Kidney (tissue), 14 donors: ENCODE data around the gene DLG2. TPM values are rescaled to one million over a fixed set of nuclear protein-coding genes. Genes with fewer than 3 reads are reported as not detected.

Source experiments
- DNase-seq, 5 donors: peaks; one replicate each; pipeline ENCODE4 v3.0.0-alpha.2; 2013 to 2020
- FAIRE-seq: peaks from 2 replicates; lab custom pipeline; 2012; peaks lifted over from hg19 to GRCh38; lab: Jason Lieb, UNC
- H3K27ac ChIP-seq, 2 donors: one replicate each; pipeline ENCODE4 v1.7.0; 2013; ENCODE audit warnings: low read depth in 2 of 2, low read length in 2 of 2, inconsistent platforms in 1 of 2
- H3K27me3 ChIP-seq: one replicate; pipeline ENCODE4 v1.7.1; 2013; ENCODE audit warnings: low read length, inconsistent platforms; ENCODE audit not compliant: control insufficient read depth, insufficient read depth
- H3K36me3 ChIP-seq, 3 donors: one replicate each; pipeline versions ENCODE4 v1.7.0 to v1.7.1; 2013; ENCODE audit warnings: low read length in 3 of 3, control low read depth in 1 of 3, inconsistent platforms in 1 of 3; ENCODE audit not compliant: insufficient read depth in 3 of 3, control insufficient read depth in 2 of 3
- H3K4me1 ChIP-seq, 3 donors: one replicate each; pipeline versions ENCODE4 v1.7.0 to v1.7.1; 2013; ENCODE audit warnings: low read length in 3 of 3, inconsistent platforms in 1 of 3, low read depth in 1 of 3; ENCODE audit not compliant: control insufficient read depth in 2 of 3, insufficient read depth in 2 of 3
- H3K4me3 ChIP-seq, 3 donors: one replicate each; pipeline versions ENCODE4 v1.7.0 to v1.8.1; 2013; ENCODE audit warnings: low read length in 3 of 3, control low read depth in 1 of 3, inconsistent platforms in 1 of 3
- H3K9ac ChIP-seq, 3 donors: one replicate each; pipeline versions ENCODE4 v1.7.0 to v1.7.1; 2013; ENCODE audit warnings: low read length in 3 of 3, control low read depth in 1 of 3, inconsistent platforms in 1 of 3
- H3K9me3 ChIP-seq, 3 donors: one replicate each; pipeline versions ENCODE4 v1.7.0 to v1.7.1; 2013; ENCODE audit warnings: low read length in 3 of 3, control low read depth in 1 of 3, inconsistent platforms in 1 of 3; ENCODE audit not compliant: control insufficient read depth in 2 of 3, insufficient read depth in 1 of 3
- CTCF ChIP-seq: IDR thresholded peaks from 3 replicates; pipeline ENCODE4 v1.5.1; 2012; ENCODE audit warnings: mild to moderate bottlenecking, moderate library complexity, borderline replicate concordance; ENCODE audit not compliant: insufficient read depth; ENCODE audit errors: extremely low read depth
- intact Hi-C: fragments of 100-400 bp; cut with DNase I; formaldehyde crosslinking; loops from one replicate; pipeline ENCODE4 v1.11.1; 2022
- polyA plus RNA-seq: library from polyadenylated mRNA; stranded (reverse); fragments of 350-450 nt; fragmentation: Illumina TruSeq; extraction: RNeasy Lipid Tissue Mini Kit (QIAGEN cat#74804); gene quantifications from one replicate; pipeline ENCODE4 v1.2.3, GENCODE V29; 2014; ENCODE audit warnings: low read depth, low replicate concordance; ENCODE audit not compliant: insufficient read depth
- total RNA-seq: library from RNA; stranded (reverse); fragmentation: NEBNext Ultra II Directional; extraction: Animal tissue kit (Norgen Biotek cat#: 25700); gene quantifications from one replicate; pipeline ENCODE4 v1.2.1, GENCODE V29; 2021
- donor health status: control.
- donor health status: control.
- donor health status: control.
- donor health status: control.
- donor health status: control.
- donor health status: DM: yes; HTN: yes; CAD: no.
- donor health status: Normal renal cell carcinoma (clear cell type).

DLG2 gene
- total and polyA plus RNA-seq, 2 donors from 2014 or later: 2.9 to 7.2 TPM

GRCh38 chr11:84965484-84965883, 661.7 kb downstream of the DLG2 start:
- DNase-seq: no peak
- Histone ChIP-seq H3K9ac (no peak overlapping the region), H3K4me1 (no peaks in the 10 kb centered on the region), H3K9me3 (peaks cover 0 to 3% (median 0%) of the 10 kb centered on the region in 3 donors), H3K36me3 (no peaks in the 10 kb centered on the region), H3K27ac (no peak overlapping the region), H3K27me3 (no peaks in the 10 kb centered on the region), H3K4me3 (no peak overlapping the region)
- TF ChIP-seq CTCF: no peak
- no peak for FAIRE-seq
- intact Hi-C loops: no loop called here

GRCh38 chr11:84963240-84963639, 663.9 kb downstream of the DLG2 start:
- H3K4me1 ChIP-seq: no peaks in the 10 kb centered on the region
- no peak overlapping the region for H3K9ac ChIP-seq
- H3K4me3 ChIP-seq: no peak overlapping the region
- no peak for TF ChIP-seq CTCF
- no peak for DNase-seq
- H3K27ac ChIP-seq: no peak overlapping the region
- FAIRE-seq: no peak
- no peaks in the 10 kb centered on the region for H3K36me3 ChIP-seq
- no peaks in the 10 kb centered on the region for H3K27me3 ChIP-seq
- intact Hi-C loops: no loop called here
- no peaks in the 10 kb centered on the region for H3K9me3 ChIP-seq

- no peak overlapping the region for H3K9ac ChIP-seq
- no peak for TF ChIP-seq CTCF
- H3K27ac ChIP-seq: no peak overlapping the region
- no peaks in the 10 kb centered on the region for H3K4me1 ChIP-seq
- no peaks in the 10 kb centered on the region for H3K27me3 ChIP-seq
- no peaks in the 10 kb centered on the region for H3K9me3 ChIP-seq
- no peak for DNase-seq
- FAIRE-seq: no peak
- no peak overlapping the region for H3K4me3 ChIP-seq
- H3K36me3 ChIP-seq: no peaks in the 10 kb centered on the region
- intact Hi-C loops: no loop called here
Observed at GRCh38 chr11:84962018-84962417, 665.1 kb downstream of the DLG2 start.

- Histone ChIP-seq H3K27ac (no peak overlapping the region), H3K4me1 (no peaks in the 10 kb centered on the region), H3K9ac (no peak overlapping the region), H3K4me3 (no peak overlapping the region), H3K9me3 (no peaks in the 10 kb centered on the region), H3K27me3 (no peaks in the 10 kb centered on the region), H3K36me3 (no peaks in the 10 kb centered on the region)
- DNase-seq: no peak
- intact Hi-C loops: no loop called here
- TF ChIP-seq CTCF: no peak
- no peak for FAIRE-seq
Observed at GRCh38 chr11:84958295-84958694, 668.8 kb downstream of the DLG2 start.
